Measurements from ENCODE around the gene KRTAP3-1.
"Not testable (repeated sequence)": the region's sequence is repeated elsewhere in the genome, so short reads cannot be mapped to it uniquely, and the experiment has no call there.

The KRTAP3-1 gene

GRCh38 chr17:41040783-41041571 lies 32.0 kb upstream of the KRTAP3-1 start, which contains the start of gene KRTAP1-1:
KRTAP1-1 (minus strand) TSS chr17:41041450; CDS start chr17:41041397, 53 bp downstream.
- H3K27ac ChIP-seq (ENCODE audit: insufficient read depth, low read depth, low read length, poor library complexity, severe bottlenecking); H3K4me1 ChIP-seq (ENCODE audit: control insufficient read depth, insufficient read depth, low read length); H3K4me3 ChIP-seq (ENCODE audit: insufficient read depth, low read depth, low read length); H3K36me3 ChIP-seq (ENCODE audit: control insufficient read depth, insufficient read depth, low read length); H3K27me3 ChIP-seq (ENCODE audit: control insufficient read depth, insufficient read depth, low read length, poor library complexity, severe bottlenecking); H3K9me3 ChIP-seq (ENCODE audit: control insufficient read depth, low read length): not testable (repeated sequence)
- 89 to 92% methylated on average over 13 to 14 of the region's 14 CpGs for WGBS, 2 experiments

DNA sequence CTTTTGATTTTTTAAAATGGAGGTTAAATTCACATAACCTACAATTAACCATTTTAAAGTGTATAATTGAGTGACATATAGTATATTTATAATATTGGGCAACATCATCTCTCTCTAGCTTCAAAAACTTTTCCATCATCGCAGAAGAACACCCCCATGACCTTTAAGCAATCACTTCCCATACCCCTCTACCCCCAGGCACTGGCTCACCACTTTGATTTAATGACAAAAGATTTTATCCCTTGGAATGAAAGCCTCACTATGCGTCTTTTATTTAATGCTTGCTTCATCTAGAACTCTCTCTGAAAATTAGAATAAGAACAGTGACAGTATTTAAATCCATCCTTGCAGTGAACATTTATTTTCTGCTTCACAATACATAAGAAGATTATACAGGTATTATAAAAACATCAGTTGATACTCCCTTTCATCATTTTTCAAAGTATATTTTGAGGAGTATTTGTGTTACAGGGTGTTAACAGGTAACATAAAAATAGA lies 29.0 kb upstream of the KRTAP3-1 start:
- H3K9me3 ChIP-seq (ENCODE audit: control insufficient read depth, low read length) = no peaks in the 10 kb centered on the region
- 61 to 64% methylated on average over 2 of the region's 2 CpGs for WGBS, 2 experiments
- no peaks in the 10 kb centered on the region for H3K36me3 ChIP-seq (ENCODE audit: control insufficient read depth, insufficient read depth, low read length)
- no peaks in the 10 kb centered on the region for H3K27me3 ChIP-seq (ENCODE audit: control insufficient read depth, insufficient read depth, low read length, poor library complexity, severe bottlenecking)
- H3K27ac ChIP-seq (ENCODE audit: insufficient read depth, low read depth, low read length, poor library complexity, severe bottlenecking) = no peak overlapping the region
- peaks cover 3% of the 10 kb centered on the region for H3K4me1 ChIP-seq (ENCODE audit: control insufficient read depth, insufficient read depth, low read length)
- no peak overlapping the region for H3K4me3 ChIP-seq (ENCODE audit: insufficient read depth, low read depth, low read length)

GRCh38 chr17:41034346-41034935 lies 25.5 kb upstream of the KRTAP3-1 start, which contains the start of gene KRTAP1-3:
KRTAP1-3 (minus strand) TSS chr17:41034874; CDS start chr17:41034821, 53 bp downstream.
- H3K27ac ChIP-seq (ENCODE audit: insufficient read depth, low read depth, low read length, poor library complexity, severe bottlenecking); H3K9me3 ChIP-seq (ENCODE audit: control insufficient read depth, low read length); H3K36me3 ChIP-seq (ENCODE audit: control insufficient read depth, insufficient read depth, low read length); H3K27me3 ChIP-seq (ENCODE audit: control insufficient read depth, insufficient read depth, low read length, poor library complexity, severe bottlenecking); H3K4me3 ChIP-seq (ENCODE audit: insufficient read depth, low read depth, low read length); H3K4me1 ChIP-seq (ENCODE audit: control insufficient read depth, insufficient read depth, low read length): not testable (repeated sequence)
- WGBS, 2 experiments = 88 to 95% methylated on average over 10 of the region's 10 CpGs

DNA sequence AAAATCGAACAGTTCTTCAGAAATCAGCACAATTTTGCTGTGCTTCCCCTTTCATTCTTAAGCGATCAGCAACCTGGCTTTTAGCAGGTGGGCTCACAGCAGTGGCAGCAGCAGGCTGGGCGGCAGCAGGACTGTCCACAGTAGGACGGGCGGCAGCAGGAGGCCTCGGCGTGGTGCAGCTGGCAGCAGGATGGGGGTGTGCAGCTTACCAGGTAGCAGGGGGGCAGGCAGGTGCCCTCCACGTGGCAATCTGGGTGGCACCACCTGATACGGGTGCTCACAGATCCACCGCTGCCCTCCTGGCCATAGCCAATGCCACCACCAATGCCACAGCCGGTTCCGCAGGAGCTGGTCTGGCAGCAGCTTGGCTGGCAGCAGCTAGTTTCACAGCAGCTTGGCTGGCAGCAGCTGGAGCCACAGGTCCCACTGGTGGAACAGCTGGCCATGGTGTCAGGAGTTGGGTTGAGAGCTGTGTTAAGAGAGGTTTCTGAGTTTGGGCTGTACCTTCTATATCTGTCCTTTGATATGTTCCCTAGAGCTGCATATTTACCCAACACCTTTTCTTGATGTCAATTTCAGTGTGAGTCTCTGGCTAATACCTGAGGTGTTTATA lies 20.8 kb upstream of the KRTAP3-1 start, which contains the start of gene KRTAP1-4:
Gene KRTAP1-4, minus strand, starts transcription at position 563 of the 613 bp plus-strand sequence. Its CDS starts 117 bp downstream, at position 446.
- Histone ChIP-seq H3K4me1 (ENCODE audit: control insufficient read depth, insufficient read depth, low read length) (no peaks in the 10 kb centered on the region), H3K27ac (ENCODE audit: insufficient read depth, low read depth, low read length, poor library complexity, severe bottlenecking) (no peak within 1 kb of the TSS), H3K9me3 (ENCODE audit: control insufficient read depth, low read length) (no peaks in the 10 kb centered on the region), H3K27me3 (ENCODE audit: control insufficient read depth, insufficient read depth, low read length, poor library complexity, severe bottlenecking) (no peaks in the 10 kb centered on the region), H3K4me3 (ENCODE audit: insufficient read depth, low read depth, low read length) (no peak within 1 kb of the TSS), H3K36me3 (ENCODE audit: control insufficient read depth, insufficient read depth, low read length) (no peaks in the 10 kb centered on the region)
- 90 to 91% methylated on average over 12 of the region's 12 CpGs for WGBS, 2 experiments

DNA sequence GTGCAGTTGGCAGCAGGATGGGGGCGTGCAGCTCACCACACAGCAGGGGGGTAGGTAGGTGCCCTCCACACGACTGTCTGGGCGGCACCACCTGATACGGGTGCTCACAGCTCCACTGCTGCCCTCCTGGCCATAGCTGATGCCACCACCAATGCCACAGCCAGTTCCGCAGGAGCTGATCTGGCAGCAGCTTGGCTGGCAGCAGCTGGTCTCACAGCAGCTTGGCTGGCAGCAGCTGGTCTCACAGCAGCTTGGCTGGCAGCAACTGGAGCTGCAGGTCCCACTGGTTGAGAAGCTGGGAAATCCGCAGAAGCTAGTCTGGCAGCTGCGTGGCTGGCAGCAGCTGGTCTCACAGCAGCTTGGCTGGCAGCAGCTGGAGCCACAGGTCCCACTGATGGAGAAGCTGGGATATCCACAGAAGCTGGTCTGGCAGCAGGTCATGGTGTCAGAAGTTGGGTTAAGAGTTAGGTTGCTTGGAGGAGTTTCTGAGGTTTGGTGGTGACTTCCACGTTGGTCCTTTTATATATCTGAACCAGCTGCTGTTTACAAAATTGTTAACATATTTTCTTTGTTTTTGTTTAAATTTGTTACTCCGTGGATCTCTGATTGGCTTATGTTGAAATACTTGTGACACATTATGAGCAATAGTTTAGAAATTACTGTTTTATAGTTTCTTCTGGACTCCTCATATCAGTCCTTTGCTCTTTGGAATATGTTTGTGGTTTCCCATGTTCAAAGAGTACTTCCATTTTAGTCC lies 18.0 kb upstream of the KRTAP3-1 start, which contains the start of gene KRTAP1-5:
Gene KRTAP1-5, minus strand, starts transcription at position 494 of the 757 bp plus-strand sequence. Its CDS starts 53 bp downstream, at position 441.
- Histone ChIP-seq H3K36me3 (ENCODE audit: control insufficient read depth, insufficient read depth, low read length) (no peaks in the 10 kb centered on the region), H3K4me1 (ENCODE audit: control insufficient read depth, insufficient read depth, low read length) (no peaks in the 10 kb centered on the region), H3K9me3 (ENCODE audit: control insufficient read depth, low read length) (no peaks in the 10 kb centered on the region), H3K4me3 (ENCODE audit: insufficient read depth, low read depth, low read length) (no peak within 1 kb of the TSS), H3K27me3 (ENCODE audit: control insufficient read depth, insufficient read depth, low read length, poor library complexity, severe bottlenecking) (no peaks in the 10 kb centered on the region), H3K27ac (ENCODE audit: insufficient read depth, low read depth, low read length, poor library complexity, severe bottlenecking) (no peak within 1 kb of the TSS)
- WGBS, 2 experiments = 89 to 91% methylated on average over 8 to 9 of the region's 9 CpGs

DNA sequence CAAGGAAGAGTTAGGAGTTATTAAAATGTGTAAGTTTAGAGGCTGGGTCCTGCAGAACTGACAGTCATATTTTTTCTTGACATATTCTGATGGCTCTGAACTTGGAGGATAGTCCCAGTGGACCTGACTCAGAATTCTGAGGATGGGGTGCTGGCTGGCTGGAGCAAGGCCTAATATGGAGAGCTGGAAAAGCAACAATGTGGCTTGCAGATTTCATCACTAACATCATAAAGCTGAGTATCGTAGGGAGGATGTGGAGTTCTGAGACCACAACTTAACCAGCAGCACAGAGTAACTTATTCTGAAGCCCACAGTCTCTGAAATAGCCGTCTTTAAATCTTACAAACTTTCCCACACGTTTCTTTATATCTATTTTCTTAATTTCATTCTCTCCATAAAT lies 15.8 kb upstream of the KRTAP3-1 start:
- no peaks in the 10 kb centered on the region for H3K9me3 ChIP-seq (ENCODE audit: control insufficient read depth, low read length)
- H3K4me1 ChIP-seq (ENCODE audit: control insufficient read depth, insufficient read depth, low read length) = no peaks in the 10 kb centered on the region
- no peak overlapping the region for H3K4me3 ChIP-seq (ENCODE audit: insufficient read depth, low read depth, low read length)
- 93 to 98% methylated on average over 3 of the region's 3 CpGs for WGBS, 2 experiments
- no peaks in the 10 kb centered on the region for H3K36me3 ChIP-seq (ENCODE audit: control insufficient read depth, insufficient read depth, low read length)
- no peak overlapping the region for H3K27ac ChIP-seq (ENCODE audit: insufficient read depth, low read depth, low read length, poor library complexity, severe bottlenecking)
- no peaks in the 10 kb centered on the region for H3K27me3 ChIP-seq (ENCODE audit: control insufficient read depth, insufficient read depth, low read length, poor library complexity, severe bottlenecking)

GRCh38 chr17:41020336-41020735 lies 11.4 kb upstream of the KRTAP3-1 start:
- no peaks in the 10 kb centered on the region for H3K36me3 ChIP-seq (ENCODE audit: control insufficient read depth, insufficient read depth, low read length)
- no peak overlapping the region for H3K27ac ChIP-seq (ENCODE audit: insufficient read depth, low read depth, low read length, poor library complexity, severe bottlenecking)
- no peak overlapping the region for H3K4me3 ChIP-seq (ENCODE audit: insufficient read depth, low read depth, low read length)
- no peaks in the 10 kb centered on the region for H3K27me3 ChIP-seq (ENCODE audit: control insufficient read depth, insufficient read depth, low read length, poor library complexity, severe bottlenecking)
- no peaks in the 10 kb centered on the region for H3K4me1 ChIP-seq (ENCODE audit: control insufficient read depth, insufficient read depth, low read length)
- H3K9me3 ChIP-seq (ENCODE audit: control insufficient read depth, low read length) = no peaks in the 10 kb centered on the region

DNA sequence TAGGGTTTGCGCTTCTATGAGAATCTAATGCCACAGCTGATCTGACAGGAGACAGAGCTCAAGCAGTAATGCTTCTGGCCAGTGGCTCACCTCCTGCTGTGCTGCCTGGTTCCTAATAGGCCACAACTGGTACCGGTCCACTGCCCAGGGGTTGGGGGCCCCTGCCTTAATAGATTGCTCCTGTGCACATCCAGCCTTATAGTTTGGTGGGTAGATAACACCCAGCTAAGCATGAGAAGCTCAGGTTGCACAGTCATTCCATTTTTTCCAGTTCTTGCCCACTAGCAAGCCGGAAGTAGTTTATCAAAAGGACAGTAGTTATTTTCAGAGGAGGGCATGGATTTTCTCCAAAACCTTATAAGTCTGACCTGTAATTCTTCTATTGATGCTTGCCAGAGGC lies 10.5 kb upstream of the KRTAP3-1 start:
- H3K36me3 ChIP-seq (ENCODE audit: control insufficient read depth, insufficient read depth, low read length) = no peaks in the 10 kb centered on the region
- WGBS, 2 experiments = 93 to 96% methylated on average over 3 of the region's 3 CpGs
- no peaks in the 10 kb centered on the region for H3K9me3 ChIP-seq (ENCODE audit: control insufficient read depth, low read length)
- H3K4me1 ChIP-seq (ENCODE audit: control insufficient read depth, insufficient read depth, low read length) = no peaks in the 10 kb centered on the region
- no peak overlapping the region for H3K4me3 ChIP-seq (ENCODE audit: insufficient read depth, low read depth, low read length)
- H3K27ac ChIP-seq (ENCODE audit: insufficient read depth, low read depth, low read length, poor library complexity, severe bottlenecking) = no peak overlapping the region
- H3K27me3 ChIP-seq (ENCODE audit: control insufficient read depth, insufficient read depth, low read length, poor library complexity, severe bottlenecking) = no peaks in the 10 kb centered on the region

DNA sequence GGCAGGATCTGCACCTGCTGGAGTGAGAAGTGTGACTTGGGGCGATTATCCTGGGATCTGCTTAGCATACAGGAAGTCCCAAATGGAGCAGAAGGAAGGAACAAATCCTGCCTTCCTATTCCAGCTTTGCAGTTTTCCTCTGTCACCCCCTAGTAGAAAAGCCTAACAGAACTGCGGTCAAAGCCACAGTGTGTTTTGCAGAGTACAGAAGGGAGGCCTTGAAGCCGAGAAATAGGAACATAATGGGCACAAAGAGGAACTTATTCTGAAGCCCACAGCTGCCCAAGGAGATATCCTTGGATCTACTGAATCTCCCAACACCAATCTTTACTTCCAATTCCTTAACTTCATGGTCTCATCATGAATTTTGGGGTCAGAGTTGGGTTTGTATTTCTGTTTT lies 9.6 kb upstream of the KRTAP3-1 start:
- no peaks in the 10 kb centered on the region for H3K36me3 ChIP-seq (ENCODE audit: control insufficient read depth, insufficient read depth, low read length)
- no peaks in the 10 kb centered on the region for H3K27me3 ChIP-seq (ENCODE audit: control insufficient read depth, insufficient read depth, low read length, poor library complexity, severe bottlenecking)
- no peak overlapping the region for H3K27ac ChIP-seq (ENCODE audit: insufficient read depth, low read depth, low read length, poor library complexity, severe bottlenecking)
- no peak overlapping the region for H3K4me3 ChIP-seq (ENCODE audit: insufficient read depth, low read depth, low read length)
- WGBS, 2 experiments = 91 to 93% methylated on average over 3 of the region's 3 CpGs
- no peaks in the 10 kb centered on the region for H3K4me1 ChIP-seq (ENCODE audit: control insufficient read depth, insufficient read depth, low read length)
- H3K9me3 ChIP-seq (ENCODE audit: control insufficient read depth, low read length) = no peaks in the 10 kb centered on the region
